SU-DHL-6 (cell line): ENCODE measurements around the gene VAT1.

Experiments
- H2AFZ ChIP-seq: fragments of 200-600 bp; sonication (generic); 2 replicates; pipeline ENCODE4 v1.6.1; 2014; ENCODE audit warnings: low read depth, mild to moderate bottlenecking, moderate library complexity, mixed read lengths, antibody characterized with exemption, low read length; ENCODE audit not compliant: severe bottlenecking
- H3F3A ChIP-seq: fragments of 200-600 bp; shearing (Covaris generic); 2 replicates; pipeline ENCODE4 v1.6.0; 2016; ENCODE audit warnings: antibody characterized with exemption, mild to moderate bottlenecking; ENCODE audit not compliant: insufficient read depth
- H3K27ac ChIP-seq: fragments of 200-600 bp; sonication (generic); 2 replicates; pipeline ENCODE4 v1.5.1; 2016; ENCODE audit warnings: low read depth, mild to moderate bottlenecking, low read length, moderate library complexity, mixed read lengths
- H3K27me3 ChIP-seq: fragments of 200-600 bp; sonication (generic), shearing (Covaris generic); 2 replicates; pipeline ENCODE4 v1.6.0; 2014; ENCODE audit warnings: mild to moderate bottlenecking, low read length
- H3K36me3 ChIP-seq: fragments of 200-600 bp; sonication (generic); 2 replicates; pipeline ENCODE4 v1.6.1; 2014; ENCODE audit warnings: mild to moderate bottlenecking, low read length, mixed read lengths
- H3K4me2 ChIP-seq: fragments of 300-600, 200-600 bp; shearing (Covaris generic), sonication (generic); 2 replicates; pipeline ENCODE4 v1.6.0; 2014; ENCODE audit warnings: low read length, low read depth, mild to moderate bottlenecking; ENCODE audit not compliant: poor library complexity, severe bottlenecking
- H3K4me3 ChIP-seq: fragments of 200-600 bp; sonication (generic); 2 replicates; pipeline ENCODE4 v1.5.1; 2014; ENCODE audit warnings: antibody characterized with exemption, low read length, mild to moderate bottlenecking, mixed read lengths; ENCODE audit not compliant: insufficient read depth, poor library complexity, severe bottlenecking
- H3K79me2 ChIP-seq: fragments of 200-600 bp; sonication (generic); 2 replicates; pipeline ENCODE4 v1.6.1; 2014; ENCODE audit warnings: mild to moderate bottlenecking, low read length, moderate library complexity; ENCODE audit not compliant: insufficient read depth
- H3K9ac ChIP-seq: fragments of 200-600 bp; sonication (generic); 2 replicates; pipeline ENCODE4 v1.7.0; 2014; ENCODE audit warnings: mild to moderate bottlenecking, low read length
- H3K9me2 ChIP-seq: fragments of 200-600 bp; sonication (generic); replicated peaks from 2 replicates; pipeline ENCODE4 v1.6.1; 2014; ENCODE audit warnings: low read length; ENCODE audit not compliant: insufficient read depth
- H3K9me3 ChIP-seq: fragments of 200-600 bp; sonication (generic); 2 replicates; pipeline ENCODE4 v1.6.1; 2014; ENCODE audit warnings: low read length, mixed read lengths; ENCODE audit not compliant: insufficient read depth
- H4K20me1 ChIP-seq: fragments of 200-600 bp; sonication (generic); 2 replicates; pipeline ENCODE4 v1.6.1; 2014; ENCODE audit warnings: low read depth, mild to moderate bottlenecking, antibody characterized with exemption, low read length, moderate library complexity, mixed read lengths
- EZH2phosphoT487 ChIP-seq: fragments of 200-600 bp; sonication (generic), shearing (Covaris generic); conservative IDR thresholded peaks from 2 replicates; pipeline ENCODE4 v1.6.1; 2018; ENCODE audit warnings: mild to moderate bottlenecking, antibody characterized with exemption, low read length, moderate library complexity, mixed read lengths
- TF ChIP-seq, protein P1 (sequence below): fragments of 200-600 bp; sonication (generic); IDR thresholded peaks from one replicate; pipeline ENCODE4 v1.5.1; 2017; ENCODE audit warnings: antibody characterized with exemption, mild to moderate bottlenecking, low read length, moderate library complexity; ENCODE audit not compliant: insufficient read depth, poor library complexity, severe bottlenecking

The VAT1 gene

DNA sequence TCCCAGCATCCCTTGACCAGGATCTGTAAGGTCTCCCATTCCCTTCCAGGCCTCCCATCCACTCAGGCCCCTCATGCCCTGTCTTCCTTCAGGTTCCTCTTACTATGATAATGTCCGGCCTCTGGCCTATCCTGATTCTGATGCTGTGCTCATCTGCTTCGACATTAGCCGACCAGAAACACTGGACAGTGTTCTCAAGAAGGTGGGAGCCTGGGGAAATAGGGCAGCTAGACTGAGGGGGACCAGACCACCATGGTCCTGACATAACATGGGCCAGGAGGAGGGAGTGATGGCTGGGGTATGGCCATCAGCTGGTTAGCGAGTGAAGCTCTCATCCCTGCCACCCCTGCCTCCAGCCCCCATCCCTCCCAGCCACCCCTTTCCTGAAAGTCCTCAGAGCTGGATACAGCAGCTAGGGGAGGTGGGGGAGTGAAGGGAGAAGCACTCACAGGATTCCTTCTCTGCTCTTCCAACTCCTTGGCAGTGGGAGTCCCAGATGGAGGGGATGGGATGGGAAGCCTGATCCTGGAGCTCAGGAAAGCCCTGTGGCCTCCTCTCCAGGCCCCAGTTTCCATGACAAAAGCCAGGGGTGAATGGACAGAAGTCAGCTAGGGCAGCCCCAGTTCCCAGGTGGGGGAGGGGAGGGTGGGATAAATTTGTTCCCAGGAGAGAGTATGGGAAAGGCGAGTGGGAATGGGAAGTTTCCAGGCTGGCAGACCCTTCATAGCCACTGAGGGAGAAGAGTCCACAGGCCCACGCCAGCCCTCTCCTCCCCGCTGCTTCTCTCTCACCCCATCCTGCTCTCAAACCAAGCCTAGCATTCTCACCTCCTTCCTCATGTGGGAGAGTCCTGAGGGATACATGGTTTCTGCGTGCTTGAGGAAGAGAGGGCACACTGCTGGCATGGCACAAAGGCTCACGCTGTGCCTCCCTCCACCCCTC is 5.2 kb upstream of the VAT1 start:
- Histone ChIP-seq H3K9me2 (no peaks in the 10 kb centered on the region), H4K20me1 (no peaks in the 10 kb centered on the region), H3K36me3 (no peaks in the 10 kb centered on the region), H2AFZ (no peak overlapping the region), H3K9ac (no peak overlapping the region), H3K27me3 (no peaks in the 10 kb centered on the region), H3K79me2 (no peaks in the 10 kb centered on the region), H3K27ac (no peak overlapping the region), H3K4me2 (no peak overlapping the region), H3K9me3 (no peaks in the 10 kb centered on the region), H3K4me3 (no peak overlapping the region), H3F3A (no peaks in the 10 kb centered on the region; the same call in 1 of the 2 replicates)
- TF ChIP-seq EZH2phosphoT487 = no peak
- TF ChIP-seq, protein P1, sequence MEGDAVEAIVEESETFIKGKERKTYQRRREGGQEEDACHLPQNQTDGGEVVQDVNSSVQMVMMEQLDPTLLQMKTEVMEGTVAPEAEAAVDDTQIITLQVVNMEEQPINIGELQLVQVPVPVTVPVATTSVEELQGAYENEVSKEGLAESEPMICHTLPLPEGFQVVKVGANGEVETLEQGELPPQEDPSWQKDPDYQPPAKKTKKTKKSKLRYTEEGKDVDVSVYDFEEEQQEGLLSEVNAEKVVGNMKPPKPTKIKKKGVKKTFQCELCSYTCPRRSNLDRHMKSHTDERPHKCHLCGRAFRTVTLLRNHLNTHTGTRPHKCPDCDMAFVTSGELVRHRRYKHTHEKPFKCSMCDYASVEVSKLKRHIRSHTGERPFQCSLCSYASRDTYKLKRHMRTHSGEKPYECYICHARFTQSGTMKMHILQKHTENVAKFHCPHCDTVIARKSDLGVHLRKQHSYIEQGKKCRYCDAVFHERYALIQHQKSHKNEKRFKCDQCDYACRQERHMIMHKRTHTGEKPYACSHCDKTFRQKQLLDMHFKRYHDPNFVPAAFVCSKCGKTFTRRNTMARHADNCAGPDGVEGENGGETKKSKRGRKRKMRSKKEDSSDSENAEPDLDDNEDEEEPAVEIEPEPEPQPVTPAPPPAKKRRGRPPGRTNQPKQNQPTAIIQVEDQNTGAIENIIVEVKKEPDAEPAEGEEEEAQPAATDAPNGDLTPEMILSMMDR = no peak

DNA sequence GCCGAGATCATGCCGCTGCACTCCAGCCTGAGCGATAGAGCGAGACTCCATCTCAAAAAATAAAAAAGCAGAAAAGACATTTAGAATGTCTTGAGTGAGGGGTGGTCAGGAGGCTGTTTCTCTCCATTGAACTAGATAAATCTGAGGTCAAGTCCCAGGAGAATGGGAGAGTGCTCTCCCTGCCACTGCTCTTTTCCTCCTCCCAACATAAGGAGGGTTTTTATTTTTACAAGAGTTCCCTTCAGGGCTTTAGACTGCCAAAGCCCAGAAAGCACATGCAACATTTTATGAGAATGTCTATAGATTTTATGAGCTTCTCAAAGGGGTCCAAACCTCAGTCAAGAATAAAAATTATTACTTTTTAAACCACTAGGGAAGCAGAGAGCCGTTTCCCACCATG is 4.4 kb upstream of the VAT1 start:
- H3K27me3 ChIP-seq = no peaks in the 10 kb centered on the region
- no peak overlapping the region for H3K4me2 ChIP-seq
- no peak overlapping the region for H3K27ac ChIP-seq
- TF ChIP-seq, protein P1 = no peak
- TF ChIP-seq EZH2phosphoT487 = no peak
- H4K20me1 ChIP-seq = no peaks in the 10 kb centered on the region
- H3K4me3 ChIP-seq = no peak overlapping the region
- H3K79me2 ChIP-seq = no peaks in the 10 kb centered on the region
- no peaks in the 10 kb centered on the region for H3K9me2 ChIP-seq
- no peaks in the 10 kb centered on the region; the same call in 1 of the 2 replicates for H3F3A ChIP-seq
- no peaks in the 10 kb centered on the region for H3K36me3 ChIP-seq
- no peak overlapping the region for H2AFZ ChIP-seq
- no peaks in the 10 kb centered on the region for H3K9me3 ChIP-seq
- no peak overlapping the region for H3K9ac ChIP-seq

DNA sequence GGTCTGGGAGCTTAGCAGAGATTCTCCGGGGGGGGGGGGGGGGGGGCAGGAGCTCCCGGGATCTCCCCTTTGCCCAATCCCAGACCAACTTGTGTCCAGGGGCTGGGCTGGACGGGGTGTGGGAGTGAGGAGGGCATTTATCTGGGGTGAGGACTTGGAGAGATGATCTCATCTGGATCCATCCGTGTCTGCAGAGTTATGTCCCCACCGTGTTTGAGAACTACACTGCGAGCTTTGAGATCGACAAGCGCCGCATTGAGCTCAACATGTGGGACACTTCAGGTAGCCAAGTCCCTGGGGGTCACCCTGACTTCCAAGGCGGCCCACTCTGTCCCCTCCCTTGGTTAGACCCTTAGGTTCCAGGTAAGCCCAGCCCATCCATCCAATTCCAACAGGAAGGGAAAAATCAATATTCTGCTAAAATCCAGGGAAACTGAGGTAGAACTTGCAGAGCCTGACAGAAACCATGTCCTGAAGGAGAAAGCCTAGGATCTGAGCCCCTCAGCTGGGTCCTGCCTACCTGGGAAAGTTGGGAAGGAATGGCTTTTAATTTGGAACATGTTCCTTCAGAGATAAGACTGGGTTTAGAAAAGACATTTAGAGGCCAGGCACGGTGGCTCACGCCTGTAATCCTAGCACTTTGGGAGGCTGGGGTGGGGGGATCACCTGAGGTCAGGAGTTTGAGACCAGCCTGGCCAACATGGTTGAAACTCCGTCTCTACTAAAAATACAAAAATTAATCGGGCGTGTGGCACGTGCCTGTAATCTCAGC is 3.8 kb upstream of the VAT1 start:
- no peaks in the 10 kb centered on the region; the same call in 1 of the 2 replicates for H3F3A ChIP-seq
- no peak overlapping the region for H3K4me3 ChIP-seq
- H3K27me3 ChIP-seq = no peaks in the 10 kb centered on the region
- no peaks in the 10 kb centered on the region for H3K9me3 ChIP-seq
- no peaks in the 10 kb centered on the region for H3K36me3 ChIP-seq
- H3K4me2 ChIP-seq = no peak overlapping the region
- H4K20me1 ChIP-seq = no peaks in the 10 kb centered on the region
- H2AFZ ChIP-seq = no peak overlapping the region
- TF ChIP-seq EZH2phosphoT487 = no peak
- TF ChIP-seq, protein P1 = no peak
- H3K9me2 ChIP-seq = no peaks in the 10 kb centered on the region
- no peaks in the 10 kb centered on the region for H3K79me2 ChIP-seq
- H3K9ac ChIP-seq = no peak overlapping the region
- H3K27ac ChIP-seq = no peak overlapping the region
